Measurements from ENCODE around the gene FAIM. TPM values are rescaled to one million over a fixed set of nuclear protein-coding genes. Genes with fewer than 3 reads are reported as not detected.

The FAIM gene
- total and polyA plus RNA-seq, 7 donors: 2.1 to 3.5 (median 2.4) TPM

- DNase-seq: no peak
- no peak overlapping the region for H3K4me3 ChIP-seq
- no peak for TF ChIP-seq CTCF (IDR thresholded peaks at IDR 0.05)
- no peaks in the 10 kb centered on the region for H3K27me3 ChIP-seq (ENCODE audit: insufficient read depth in 3 of 3, low read length in 2 of 3)
- H3K4me1 ChIP-seq: no peaks in the 10 kb centered on the region
- H3K27ac ChIP-seq: no peak overlapping the region
- no peaks in the 10 kb centered on the region for H3K9me3 ChIP-seq
- no peaks in the 10 kb centered on the region for H3K36me3 ChIP-seq (ENCODE audit: insufficient read depth in 1 of 2, low read depth in 1 of 2)
- intact Hi-C loops (cut with DNase I): no loop called here
- peak in 2 of 4 donors; percentile 46 to 59 for ATAC-seq
- WGBS, 3 donors: 84 to 94% (median 85%) methylated on average over 6 of the region's 6 CpGs
Measured at GRCh38 chr3:138578961-138579574, 29.5 kb upstream of the FAIM start.

- Histone ChIP-seq H3K27ac (no peak overlapping the region), H3K4me3 (no peak overlapping the region), H3K36me3 (ENCODE audit: insufficient read depth in 1 of 2, low read depth in 1 of 2) (peaks cover 0 to 20% of the 10 kb centered on the region in 2 donors), H3K27me3 (ENCODE audit: insufficient read depth in 3 of 3, low read length in 2 of 3) (no peaks in the 10 kb centered on the region), H3K4me1 (no peaks in the 10 kb centered on the region), H3K9me3 (no peaks in the 10 kb centered on the region)
- WGBS, 3 donors: 94 to 100% (median 100%) methylated on average over 1 of the region's 1 CpG
- intact Hi-C loops (cut with DNase I): loop anchor here in 1 of 2 donors (10.0 kb wide), 1 partner anchor 153 kb away; the partner anchor contains the start of gene ESYT3
- no peak for TF ChIP-seq CTCF (IDR thresholded peaks at IDR 0.05)
- DNase-seq: no peak
- ATAC-seq: no peak
Measured at GRCh38 chr3:138587374-138587773, 21.2 kb upstream of the FAIM start.

GRCh38 chr3:138588445-138588844 lies 20.1 kb upstream of the FAIM start:
- TF ChIP-seq CTCF (IDR thresholded peaks at IDR 0.05): no peak
- ATAC-seq (no peak), DNase-seq (no peak)
- WGBS, 3 donors: 89 to 92% (median 90%) methylated on average over 5 of the region's 5 CpGs
- no peaks in the 10 kb centered on the region for H3K4me1 ChIP-seq
- no peak overlapping the region for H3K27ac ChIP-seq
- peaks cover 0 to 20% of the 10 kb centered on the region in 2 donors for H3K36me3 ChIP-seq (ENCODE audit: insufficient read depth in 1 of 2, low read depth in 1 of 2)
- H3K27me3 ChIP-seq (ENCODE audit: insufficient read depth in 3 of 3, low read length in 2 of 3): no peaks in the 10 kb centered on the region
- intact Hi-C loops (cut with DNase I): loop anchor here in 1 of 2 donors (10.0 kb wide), 1 partner anchor 154 kb away; the partner anchor contains the start of gene ESYT3
- H3K4me3 ChIP-seq: no peak overlapping the region
- no peaks in the 10 kb centered on the region for H3K9me3 ChIP-seq

- Histone ChIP-seq H3K4me1 (no peaks in the 10 kb centered on the region), H3K27me3 (ENCODE audit: insufficient read depth in 3 of 3, low read length in 2 of 3) (no peaks in the 10 kb centered on the region), H3K36me3 (ENCODE audit: insufficient read depth in 1 of 2, low read depth in 1 of 2) (peaks cover 0 to 20% of the 10 kb centered on the region in 2 donors), H3K27ac (no peak overlapping the region), H3K4me3 (no peak overlapping the region), H3K9me3 (no peaks in the 10 kb centered on the region)
- WGBS, 3 donors: 63 to 77% (median 64%) methylated on average over 1 of the region's 1 CpG
- ATAC-seq: no peak
- no peak for TF ChIP-seq CTCF (IDR thresholded peaks at IDR 0.05)
- no peak for DNase-seq
- intact Hi-C loops (cut with DNase I): no loop called here
Measured at GRCh38 chr3:138591392-138591791, 17.2 kb upstream of the FAIM start.
